Measurements from ENCODE around the gene LYSET.
A peak's percentile ranks its signal among the peaks of the same experiment; 100 is the strongest.
"Not testable (repeated sequence)": the region's sequence is repeated elsewhere in the genome, so short reads cannot be mapped to it uniquely, and the experiment has no call there.

LYSET gene

DNA sequence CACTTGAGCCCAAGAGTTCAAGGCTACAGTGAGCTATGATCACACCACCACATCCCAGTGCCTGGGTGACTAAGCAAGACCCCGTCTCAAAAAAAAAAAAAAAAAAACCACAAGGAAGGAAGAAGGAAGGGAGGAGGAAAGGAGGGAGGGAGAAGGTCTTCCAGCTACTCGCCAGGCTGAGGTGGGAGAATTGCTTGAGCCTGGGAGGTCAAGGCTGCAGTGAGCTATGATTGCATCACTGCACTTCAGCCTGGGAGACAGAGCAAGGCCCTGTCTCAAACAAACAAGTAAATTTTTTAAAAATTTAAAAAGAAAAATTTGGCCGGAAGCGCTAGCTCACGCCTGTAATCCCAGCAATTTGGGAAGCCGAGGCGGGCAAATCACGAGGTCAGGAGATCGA, 16.5 kb upstream of the LYSET start:
- not testable (repeated sequence) for DNase-seq (ENCODE audit: low read depth)

DNA sequence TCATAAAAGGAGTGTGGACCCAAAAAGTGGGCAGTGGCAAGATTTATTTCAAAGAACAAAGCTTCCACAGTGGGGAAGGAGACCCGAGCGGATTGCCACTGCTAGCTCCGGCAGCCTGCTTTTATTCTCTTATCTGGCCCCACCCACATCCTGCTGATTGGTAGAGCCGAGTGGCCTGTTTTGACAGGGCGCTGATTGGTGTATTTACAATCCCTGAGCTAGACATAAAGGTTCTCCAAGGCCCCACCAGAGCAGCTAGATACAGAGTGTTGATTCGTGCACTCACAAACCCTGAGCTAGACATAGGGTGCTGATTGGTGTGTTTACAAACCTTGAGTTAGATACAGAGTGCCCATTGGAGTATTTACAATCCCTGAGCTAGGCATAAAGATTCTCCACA, 15.5 kb upstream of the LYSET start:
- not testable (repeated sequence) for DNase-seq (ENCODE audit: low read depth)

DNA sequence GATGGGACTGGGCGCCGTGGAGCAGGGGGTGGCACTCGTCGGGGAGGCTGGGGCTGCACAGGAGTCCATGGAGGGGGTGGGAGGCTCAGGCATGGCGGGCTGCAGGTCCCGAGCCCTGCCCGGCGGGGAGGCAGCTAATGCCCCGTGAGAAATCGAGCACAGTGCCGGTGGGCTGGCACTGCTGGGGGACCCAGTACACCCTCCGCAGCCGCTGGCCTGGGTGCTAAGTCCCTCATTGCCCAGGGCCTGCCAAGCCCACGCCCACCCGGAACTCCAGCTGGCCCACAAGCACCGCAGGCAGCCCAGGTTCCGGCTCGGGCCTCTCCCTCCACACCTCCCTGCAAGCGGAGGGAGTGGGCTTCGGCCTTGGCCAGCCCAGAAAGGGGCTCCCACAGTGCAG, 15.0 kb upstream of the LYSET start:
- not testable (repeated sequence) for DNase-seq (ENCODE audit: low read depth)

DNA sequence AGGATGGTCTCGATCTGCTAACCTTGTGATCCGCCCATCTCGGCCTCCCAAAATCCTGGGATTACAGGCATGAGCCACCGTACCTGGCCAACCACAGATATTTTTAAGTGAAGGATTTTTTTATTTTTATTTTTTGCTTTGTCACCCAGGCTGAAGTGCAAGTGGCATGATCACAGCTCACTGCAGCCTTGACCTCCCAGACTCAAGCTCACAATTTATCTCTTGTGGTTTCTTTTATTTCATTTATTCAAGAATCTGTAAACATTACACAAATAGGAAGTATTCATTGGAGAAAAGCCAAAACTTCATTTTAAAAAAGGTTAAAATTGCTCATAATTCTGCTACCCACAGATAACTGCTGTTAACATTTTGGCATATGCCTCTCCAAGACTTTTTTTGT, 13.7 kb upstream of the LYSET start:
- no peak for DNase-seq (ENCODE audit: low read depth)

DNA sequence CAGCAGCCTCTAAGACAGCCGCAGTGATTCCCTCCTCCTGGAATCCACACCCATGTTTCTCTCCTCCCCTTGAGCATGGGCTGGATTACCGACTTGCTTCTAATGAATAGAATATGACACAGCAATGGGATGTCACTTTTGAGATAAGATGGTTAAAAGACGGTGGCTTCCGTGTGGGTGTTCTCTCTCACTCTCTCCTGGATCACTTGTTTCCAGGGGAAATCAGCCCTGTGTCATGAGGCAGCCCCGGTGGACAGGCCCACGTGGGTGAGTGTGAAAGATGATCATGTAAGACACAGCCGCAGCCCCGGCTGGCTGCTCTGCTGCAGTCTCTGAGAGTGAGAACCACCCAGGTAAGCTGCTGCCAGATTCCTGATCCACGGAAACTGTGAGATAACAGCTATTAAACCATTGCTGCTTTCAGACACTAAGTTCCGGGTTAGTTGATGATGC, 11.1 kb upstream of the LYSET start:
- no peak for DNase-seq (ENCODE audit: low read depth)

DNA sequence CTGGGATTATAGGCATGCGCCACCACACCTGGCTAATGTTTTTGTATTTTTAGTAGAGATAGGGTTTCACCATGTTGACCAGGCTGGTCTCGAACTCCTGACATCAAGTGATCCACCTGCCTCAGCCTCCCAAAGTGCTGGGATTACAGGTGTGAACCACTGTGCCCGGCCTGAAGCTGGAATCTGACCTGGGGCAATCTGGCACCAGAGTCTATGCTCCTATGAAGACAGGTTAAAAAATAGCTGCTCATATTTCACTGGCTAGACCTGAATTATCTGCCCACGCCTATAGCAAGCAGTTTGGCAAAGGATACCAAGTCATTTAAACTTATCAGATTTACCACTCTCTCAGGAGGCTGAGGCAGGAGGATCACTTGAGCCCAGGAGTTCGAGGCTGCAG, 10.4 kb upstream of the LYSET start:
- not testable (repeated sequence) for DNase-seq (ENCODE audit: low read depth)

DNA sequence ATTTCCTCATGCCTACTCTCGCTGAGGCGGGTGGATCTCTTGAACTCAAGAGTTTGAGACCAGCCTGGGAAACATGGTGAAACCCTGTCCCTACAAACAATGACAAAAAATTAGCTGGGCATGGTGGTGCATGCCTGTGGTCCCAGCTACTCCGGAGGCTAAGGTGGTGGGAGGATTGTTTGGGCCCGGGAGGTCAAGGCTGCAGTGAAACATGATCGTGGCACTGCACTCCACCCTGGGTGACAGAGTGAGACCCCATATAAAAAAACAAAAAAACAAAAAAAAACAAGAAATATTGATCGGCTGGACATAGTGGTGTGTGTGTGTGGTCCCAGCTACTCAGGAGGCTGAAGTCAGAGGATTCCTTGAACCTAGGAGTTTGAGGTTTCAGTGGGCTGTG, 9.6 kb upstream of the LYSET start:
- no peak for DNase-seq (ENCODE audit: low read depth)

DNA sequence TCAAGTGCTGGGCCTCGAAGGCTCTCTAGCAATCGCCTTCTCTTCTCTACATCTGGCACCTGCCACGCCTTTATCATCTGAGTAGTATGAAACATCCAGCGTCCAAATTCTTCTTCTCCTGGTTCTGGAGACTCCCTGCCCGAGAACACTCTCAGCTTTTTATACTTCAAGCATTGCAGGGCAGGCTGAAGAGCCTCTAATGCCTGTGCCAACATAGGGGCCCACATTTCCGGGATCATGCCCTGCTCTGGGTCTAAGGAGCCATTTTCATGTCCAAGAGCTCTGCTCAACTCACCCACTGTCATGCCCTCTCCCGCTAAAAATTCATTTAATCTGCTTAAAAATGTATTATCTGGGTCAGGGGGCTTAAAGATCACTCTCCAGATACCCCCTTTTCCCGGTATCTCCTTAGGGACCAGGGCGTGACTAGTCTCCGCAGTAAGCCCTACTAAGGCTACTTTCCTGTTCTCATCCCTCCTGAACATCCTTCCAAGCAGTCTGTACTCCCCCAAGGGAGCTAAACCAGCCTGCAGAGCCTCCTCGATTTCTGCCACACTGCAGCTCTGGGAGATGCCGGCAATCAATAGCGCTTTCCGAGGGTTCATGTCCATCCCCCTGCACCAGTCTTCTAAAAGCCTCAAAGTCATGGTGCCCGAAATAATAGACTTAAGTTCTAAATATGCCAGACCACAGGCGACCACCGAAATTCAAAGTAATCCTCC, 1.4 kb upstream of the LYSET start:
- DNase-seq (ENCODE audit: low read depth): no peak

DNA sequence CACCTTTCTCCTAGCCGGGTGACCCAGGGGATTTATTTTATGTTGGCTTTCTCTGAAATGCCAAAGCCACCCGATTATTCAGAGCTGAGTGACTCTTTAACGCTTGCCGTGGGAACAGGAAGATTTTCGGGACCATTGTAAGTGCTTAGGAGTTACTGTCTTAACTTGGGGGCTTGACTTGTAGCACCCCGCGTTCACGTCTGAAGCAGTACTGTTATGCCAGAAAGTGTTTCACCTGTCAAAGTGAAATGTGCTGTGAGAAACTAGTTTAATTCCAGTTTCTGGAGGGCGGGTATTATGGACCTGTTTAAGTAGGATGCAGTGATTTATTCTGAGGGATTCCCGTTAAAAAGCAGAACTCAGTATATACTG, 218 bp downstream of the LYSET start:
- no peak for DNase-seq (ENCODE audit: low read depth)

DNA sequence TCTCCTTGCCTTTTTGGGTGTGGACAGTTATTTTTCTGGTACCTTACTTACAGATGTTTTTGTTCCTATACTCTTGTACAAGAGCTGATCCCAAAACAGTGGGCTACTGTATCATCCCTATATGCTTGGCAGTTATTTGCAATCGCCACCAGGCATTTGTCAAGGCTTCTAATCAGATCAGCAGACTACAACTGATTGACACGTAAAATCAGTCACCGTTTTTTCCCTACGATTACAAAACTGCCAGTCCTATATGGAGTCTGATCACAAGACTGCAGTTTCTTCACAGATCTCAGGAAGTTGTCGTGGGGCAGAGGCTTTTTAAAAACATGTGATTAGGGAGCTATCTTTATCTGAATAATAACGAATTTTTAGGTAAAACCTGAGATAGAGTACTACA, 1.3 kb downstream of the LYSET start:
- no peak for DNase-seq (ENCODE audit: low read depth)

DNA sequence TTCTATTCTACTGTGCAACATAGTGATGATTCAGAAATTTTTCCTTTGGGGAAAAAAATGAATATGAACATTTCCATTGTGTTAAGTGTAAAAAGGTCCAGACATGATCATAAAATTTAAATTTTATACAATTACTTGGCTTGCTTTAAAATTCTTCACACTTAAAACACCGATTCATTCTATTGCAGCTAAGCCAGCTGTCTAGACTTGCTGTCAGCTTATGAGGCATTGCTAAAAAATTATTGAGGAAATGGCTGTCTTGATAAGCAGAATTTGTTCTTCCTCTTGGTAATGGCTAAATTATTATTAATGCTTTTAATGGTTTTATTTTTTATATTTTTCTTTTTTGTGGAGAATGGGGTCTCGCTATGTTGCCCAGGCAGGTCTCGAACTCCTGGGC, 1.8 kb downstream of the LYSET start:
- DNase-seq (ENCODE audit: low read depth): no peak

DNA sequence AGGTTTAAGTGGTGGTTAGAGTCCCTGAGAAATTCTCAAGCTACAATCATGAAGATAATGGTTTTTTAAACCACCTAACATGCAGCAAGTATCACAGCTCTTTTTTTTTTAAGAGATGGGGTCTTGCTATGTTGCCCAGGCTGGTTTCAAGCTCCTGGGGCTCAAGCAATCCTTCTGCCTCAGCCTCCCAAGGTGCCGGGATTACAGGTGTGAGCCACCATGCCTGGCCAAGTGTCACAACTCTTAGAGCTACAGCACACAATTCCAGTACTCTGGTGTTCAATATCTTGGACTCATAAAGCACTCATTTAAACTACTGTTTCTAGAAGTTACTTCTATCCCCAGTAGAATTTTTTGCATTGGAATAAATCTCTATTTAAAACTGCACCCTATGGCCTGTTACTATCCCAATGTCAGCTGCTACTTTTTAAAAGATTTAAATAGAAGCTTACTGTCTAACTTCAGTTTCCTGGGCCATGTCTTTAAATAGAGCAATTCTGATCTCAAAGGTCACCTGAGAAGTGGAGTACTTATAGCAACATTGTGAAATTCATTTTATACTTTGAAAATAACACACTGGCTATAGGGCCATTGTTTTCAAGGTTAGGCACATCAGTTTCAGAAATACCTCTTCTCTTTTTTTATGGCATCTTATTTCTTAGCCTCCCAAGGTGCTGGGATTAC, 10.3 kb downstream of the LYSET start:
- no peak for DNase-seq (ENCODE audit: low read depth)

DNA sequence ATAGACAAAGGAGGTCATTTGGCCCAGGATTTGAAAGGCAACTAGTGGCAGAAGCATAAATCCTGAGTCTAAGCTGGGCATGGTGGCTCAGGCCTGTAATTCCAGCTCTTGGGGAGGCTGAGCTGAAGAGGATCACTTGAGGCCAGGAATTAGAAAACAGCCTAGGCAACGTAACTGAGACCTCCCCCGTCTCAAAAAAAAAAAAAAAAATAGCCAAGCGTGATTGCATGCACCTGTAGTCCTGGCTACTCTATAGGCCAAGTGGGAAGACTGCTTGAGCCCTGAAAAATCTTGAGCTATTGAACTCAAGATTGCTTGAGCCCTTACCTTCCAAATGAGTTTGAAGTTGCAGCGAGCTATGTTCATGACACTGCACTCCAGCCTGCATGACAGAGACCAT, 13.9 kb downstream of the LYSET start:
- no peak for DNase-seq (ENCODE audit: low read depth)

DNA sequence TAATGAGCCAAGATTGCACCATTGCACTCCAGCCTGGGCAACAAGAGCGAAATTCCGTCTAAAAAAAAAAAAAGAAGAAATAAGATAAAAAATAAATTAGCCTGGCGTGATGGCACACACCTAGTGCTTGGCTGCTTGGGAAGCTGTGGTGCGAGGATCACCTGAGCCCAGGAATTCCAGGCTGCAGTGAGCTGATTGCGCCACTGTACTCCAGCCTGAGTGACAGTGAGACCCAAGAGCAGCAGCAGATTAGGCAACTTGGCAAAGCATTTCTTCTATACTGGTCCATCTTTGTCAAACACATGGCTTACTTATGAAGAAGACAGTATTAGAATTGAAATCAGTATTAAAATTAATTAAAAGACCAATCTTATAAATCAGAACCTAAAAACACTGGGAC, 15.4 kb downstream of the LYSET start:
- no peak for DNase-seq (ENCODE audit: low read depth)

DNA sequence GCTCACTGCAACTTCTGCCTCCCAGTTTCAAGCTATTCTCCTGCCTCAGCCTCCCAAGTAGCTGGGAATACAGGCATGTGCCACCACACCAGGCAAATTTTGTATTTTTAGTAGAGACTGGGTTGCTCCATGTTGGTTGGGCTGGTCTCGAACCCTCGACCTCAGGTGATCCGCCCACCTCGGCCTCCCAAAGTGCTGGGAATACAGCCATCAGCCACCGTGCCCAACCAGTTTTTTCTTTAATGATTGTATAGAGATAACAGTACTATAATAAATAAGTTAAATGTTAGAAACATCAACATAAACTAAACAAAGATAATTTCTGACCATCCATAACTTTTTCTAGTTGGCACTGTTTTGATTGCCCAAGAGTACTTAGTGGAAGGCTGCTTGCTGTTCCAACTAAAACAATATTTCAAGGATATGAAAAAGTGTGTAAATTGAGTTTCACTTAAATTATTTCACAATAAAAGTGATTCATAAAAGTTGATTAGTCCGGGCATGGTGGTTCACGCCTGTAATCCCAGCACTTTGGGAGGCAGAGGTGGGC, 16.1 kb downstream of the LYSET start:
- DNase-seq (ENCODE audit: low read depth): no peak

DNA sequence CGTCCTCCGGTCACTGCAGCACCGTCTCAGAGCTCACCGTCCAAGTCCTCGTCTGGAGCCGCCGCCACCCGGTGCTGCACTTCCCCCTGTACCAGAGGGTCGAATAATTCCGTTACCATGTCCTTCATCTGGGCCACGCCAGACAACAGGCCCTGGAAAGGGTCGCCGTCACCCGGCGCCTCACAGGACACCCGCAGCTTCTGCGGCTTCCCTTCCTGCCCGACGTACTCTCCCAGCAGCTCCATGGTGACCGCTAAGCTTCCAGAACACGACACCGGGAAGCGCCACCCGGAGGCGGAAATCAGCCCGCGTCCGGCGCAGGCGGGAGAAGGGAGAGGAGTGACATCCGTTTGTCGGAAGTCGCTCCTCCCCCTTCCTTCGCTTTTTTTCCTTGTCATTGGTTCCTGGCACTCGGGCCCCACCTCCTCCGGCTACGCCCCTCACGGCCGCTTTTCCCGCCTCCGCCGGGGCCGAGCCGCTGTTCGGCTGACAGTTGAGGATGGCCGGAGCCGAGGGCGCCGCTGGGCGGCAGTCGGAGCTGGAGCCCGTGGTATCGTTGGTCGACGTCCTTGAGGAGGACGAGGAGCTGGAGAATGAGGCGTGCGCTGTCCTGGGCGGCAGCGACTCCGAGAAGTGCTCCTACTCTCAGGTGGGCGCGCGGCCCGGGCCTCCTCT, 21.8 kb downstream of the LYSET start, which contains the start of the genes GON7 and UBR7:
TSS of gene GON7 (minus strand) at position 273 of the 675 bp plus-strand sequence. CDS start at position 245, 28 bp downstream.
TSS of gene UBR7 (plus strand) at position 464 of the 675 bp plus-strand sequence. CDS start at position 500, 36 bp downstream.
- DNase-seq (ENCODE audit: low read depth): peak; percentile 89

DNA sequence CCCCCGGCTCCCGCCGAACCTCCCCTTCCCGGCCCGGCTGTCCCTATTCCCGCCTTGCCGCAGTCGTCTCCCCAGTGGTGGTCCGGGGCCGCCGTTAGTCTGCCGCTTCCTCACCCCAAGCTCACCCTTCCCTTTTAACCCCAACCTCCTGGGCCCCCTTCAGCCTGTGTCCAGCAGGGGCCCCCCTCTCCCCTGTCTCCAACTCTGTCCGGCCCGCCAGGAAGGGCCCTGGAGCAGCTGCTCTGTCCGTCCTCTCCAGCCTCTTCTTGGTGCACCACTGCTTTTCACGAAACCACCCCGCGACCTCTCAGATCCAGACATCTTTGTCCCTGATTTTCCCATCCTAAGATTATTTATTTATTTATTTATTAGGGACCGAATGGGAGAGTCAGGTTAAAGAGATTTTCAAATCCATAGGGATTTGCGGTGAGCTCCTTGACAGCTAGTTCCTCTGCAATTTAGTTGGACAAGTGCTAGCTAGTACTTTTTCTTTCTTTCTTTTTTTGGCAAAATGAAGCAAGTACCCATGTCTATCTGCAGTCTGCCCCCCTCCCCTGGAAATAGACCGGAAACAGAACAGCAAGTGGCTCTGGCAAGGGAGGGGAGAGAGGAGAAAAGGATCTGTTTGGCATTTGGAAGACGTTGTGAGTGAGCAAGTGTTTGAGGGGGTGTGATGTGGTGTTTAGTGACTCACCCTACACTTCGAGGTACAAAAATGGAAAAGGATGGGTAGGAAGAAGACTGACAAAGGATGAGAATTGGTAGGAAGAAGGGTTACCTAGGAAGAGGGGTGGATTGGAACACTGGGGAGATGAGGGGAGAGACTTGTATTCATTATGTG, 22.6 kb downstream of the LYSET start:
- DNase-seq (ENCODE audit: low read depth): no peak

DNA sequence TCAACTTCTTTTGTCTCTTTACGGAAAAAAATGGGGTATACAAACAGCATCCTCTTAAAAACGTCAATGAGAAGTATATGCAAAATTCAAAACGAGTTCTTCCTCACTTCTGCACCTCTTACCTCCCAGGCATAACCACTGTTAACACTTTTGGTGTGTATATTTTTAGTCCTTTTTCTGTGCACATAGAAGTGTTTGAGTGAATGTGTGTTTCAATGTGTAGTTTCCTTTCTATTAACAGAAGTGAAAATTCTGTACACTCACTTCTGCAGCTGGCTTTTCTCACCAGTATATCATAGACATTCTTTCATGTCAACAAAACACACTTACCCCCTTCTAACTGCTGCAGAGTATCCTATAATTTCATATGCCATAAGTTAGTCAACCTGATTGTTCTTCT, 27.3 kb downstream of the LYSET start:
- no peak for DNase-seq (ENCODE audit: low read depth)

DNA sequence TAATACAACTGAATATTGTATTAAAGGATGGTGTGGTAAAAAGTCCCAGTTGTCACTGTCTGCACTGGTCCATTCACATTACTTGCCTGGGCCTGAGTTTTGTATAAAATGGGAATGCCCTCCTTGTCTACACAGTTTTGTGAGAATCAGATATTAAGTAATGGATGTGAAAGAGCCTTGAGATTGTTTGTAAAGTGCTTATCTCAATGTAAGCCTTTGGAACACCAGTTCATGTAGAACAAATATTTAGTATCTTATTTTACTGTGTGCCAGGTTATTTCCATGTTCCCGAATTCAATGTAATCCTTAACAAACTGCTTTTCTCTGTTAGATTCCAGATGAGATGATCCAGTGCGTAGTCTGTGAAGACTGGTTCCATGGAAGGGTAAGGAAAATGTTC, 29.5 kb downstream of the LYSET start:
- no peak for DNase-seq (ENCODE audit: low read depth)

DNA sequence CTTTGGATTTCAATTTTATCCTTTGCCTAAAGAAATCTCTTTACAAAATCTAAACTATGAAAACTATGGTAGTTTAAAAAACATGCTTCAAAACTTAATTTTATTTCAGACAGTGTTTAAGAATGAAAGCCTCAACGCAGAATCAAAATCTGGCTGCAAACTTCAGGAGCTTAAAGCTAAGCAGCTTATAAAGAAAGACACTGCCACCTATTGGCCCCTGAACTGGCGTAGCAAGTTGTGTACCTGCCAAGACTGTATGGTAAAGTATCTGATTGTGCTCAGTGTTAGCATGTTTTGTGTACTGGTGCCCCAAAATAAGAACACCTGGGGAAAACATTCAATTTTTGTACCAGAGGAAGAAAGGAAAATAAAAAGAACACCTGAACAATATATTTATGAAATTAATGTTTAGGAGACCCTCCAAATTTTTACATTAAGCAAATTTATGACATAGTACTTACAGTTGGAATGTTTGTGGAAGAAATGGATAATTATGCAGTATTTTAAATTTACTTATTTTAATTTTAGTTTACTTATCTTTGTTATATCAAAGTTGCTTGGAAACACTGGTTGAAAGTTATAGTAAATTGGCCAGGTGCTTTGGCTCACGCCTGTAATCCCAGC, 34.1 kb downstream of the LYSET start:
- DNase-seq (ENCODE audit: low read depth): no peak

DNA sequence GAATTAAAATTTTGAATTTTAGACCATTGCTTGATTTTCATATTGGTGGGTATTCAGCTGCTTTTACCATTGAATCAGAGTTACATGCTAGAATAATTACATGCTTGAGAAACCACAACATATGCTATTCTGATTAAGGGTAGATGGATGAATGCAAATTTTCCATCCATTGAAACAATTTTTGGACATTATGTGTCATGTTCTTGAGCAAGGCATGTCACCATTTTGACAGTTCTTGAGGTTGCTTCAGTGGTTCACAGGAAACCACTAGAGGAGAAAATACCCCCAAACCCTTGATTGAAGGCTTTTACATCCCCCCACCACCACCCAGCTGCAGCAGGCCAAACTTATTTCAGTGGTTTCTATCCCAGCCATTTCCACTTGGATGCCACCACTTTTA, 35.4 kb downstream of the LYSET start:
- no peak for DNase-seq (ENCODE audit: low read depth)

Data from activated T-cell treated with anti-CD3 and anti-CD28 coated beads for 48 hours (primary cell).